Measurements from ENCODE around the gene NEU3.
"Not testable (repeated sequence)": the region's sequence is repeated elsewhere in the genome, so short reads cannot be mapped to it uniquely, and the experiment has no call there.

Gene NEU3

GRCh38 chr11:74988541-74989259 is at the start of gene NEU3:
Gene NEU3, plus strand, starts transcription at chr11:74988933. Its CDS starts 128 bp downstream, at chr11:74989061.
- DNase-seq (ENCODE audit: low spot score): peak; percentile 94

- no peak for DNase-seq (ENCODE audit: low spot score)
These were observed 47.2 kb upstream of the NEU3 start for GRCh38 chr11:74941492-74941891.

- no peak for DNase-seq (ENCODE audit: low spot score)
These were observed 46.5 kb upstream of the NEU3 start for GRCh38 chr11:74942073-74942759.

- DNase-seq (ENCODE audit: low spot score): no peak
These were observed 40.2 kb upstream of the NEU3 start for GRCh38 chr11:74948546-74948897.

GRCh38 chr11:74948898-74949752 is 39.6 kb upstream of the NEU3 start, which contains the start of the genes SPCS2 and XRRA1:
Gene SPCS2, plus strand, starts transcription at chr11:74949266. Its CDS starts 20 bp downstream, at chr11:74949286.
Gene XRRA1, minus strand, starts transcription at chr11:74949091. Its CDS starts 8,213 bp downstream, at chr11:74940878.
- DNase-seq (ENCODE audit: low spot score): peak; percentile 96

- DNase-seq (ENCODE audit: low spot score): peak; percentile 19
These were observed 39.0 kb upstream of the NEU3 start for GRCh38 chr11:74949753-74950137.

- DNase-seq (ENCODE audit: low spot score): peak; percentile 14
These were observed 38.3 kb upstream of the NEU3 start for GRCh38 chr11:74950374-74950969.

GRCh38 chr11:74951226-74951625 is 37.5 kb upstream of the NEU3 start:
- DNase-seq (ENCODE audit: low spot score): peak; percentile 26

GRCh38 chr11:74952752-74953151 is 36.0 kb upstream of the NEU3 start:
- DNase-seq (ENCODE audit: low spot score): no peak

- DNase-seq (ENCODE audit: low spot score): peak; percentile 54
These were observed 35.3 kb upstream of the NEU3 start for GRCh38 chr11:74953451-74953850.

- DNase-seq (ENCODE audit: low spot score): no peak
These were observed 34.5 kb upstream of the NEU3 start for GRCh38 chr11:74954199-74954598.

GRCh38 chr11:74956397-74957015 is 32.2 kb upstream of the NEU3 start:
- no peak for DNase-seq (ENCODE audit: low spot score)

GRCh38 chr11:74957937-74958629 is 30.6 kb upstream of the NEU3 start:
- no peak for DNase-seq (ENCODE audit: low spot score)

- DNase-seq (ENCODE audit: low spot score): not testable (repeated sequence)
These were observed 28.6 kb upstream of the NEU3 start for GRCh38 chr11:74960128-74960527.

GRCh38 chr11:74966651-74967050 is 22.1 kb upstream of the NEU3 start:
- DNase-seq (ENCODE audit: low spot score): no peak

GRCh38 chr11:74970852-74971395 is 17.8 kb upstream of the NEU3 start:
- no peak for DNase-seq (ENCODE audit: low spot score)

GRCh38 chr11:74971424-74971823 is 17.3 kb upstream of the NEU3 start:
- DNase-seq (ENCODE audit: low spot score): no peak

- DNase-seq (ENCODE audit: low spot score): no peak
These were observed 10.7 kb upstream of the NEU3 start for GRCh38 chr11:74978041-74978440.

- DNase-seq (ENCODE audit: low spot score): no peak
These were observed 8.1 kb upstream of the NEU3 start for GRCh38 chr11:74980634-74981033.

GRCh38 chr11:74981888-74982287 is 6.8 kb upstream of the NEU3 start:
- no peak for DNase-seq (ENCODE audit: low spot score)

GRCh38 chr11:74984070-74984469 is 4.7 kb upstream of the NEU3 start:
- no peak for DNase-seq (ENCODE audit: low spot score)

Data from germinal center (tissue), 1 donor.